Astrocyte of the spinal cord (primary cell): ENCODE data around the gene CSTPP1.

Experiments
- DNase-seq: peaks from one replicate; pipeline ENCODE4 v3.0.0; 2011; ENCODE audit warnings: low read depth, low spot score
- H3K4me3 ChIP-seq: 2 replicates; pipeline ENCODE4 v1.5.1; 2011; ENCODE audit warnings: low read depth, mild to moderate bottlenecking, low read length, moderate library complexity
- CTCF ChIP-seq: IDR thresholded peaks from 2 replicates; pipeline ENCODE4 v1.5.1; 2012; ENCODE audit warnings: low read depth, mild to moderate bottlenecking, low read length, inconsistent platforms
- in situ Hi-C: cut with HindIII; loops from 2 replicates; pipeline ENCODE4 v1.10.0; 2017; ENCODE audit warnings: low sequenced_read_pairs

Gene CSTPP1

GRCh38 chr11:47164321-47164720, 227.8 kb downstream of the CSTPP1 start:
- TF ChIP-seq CTCF: no peak
- in situ Hi-C loops: no loop called here
- DNase-seq: no peak
- no peak overlapping the region for H3K4me3 ChIP-seq

- no peak for TF ChIP-seq CTCF
These were observed 228.8 kb downstream of the CSTPP1 start for GRCh38 chr11:47165253-47165840.

GRCh38 chr11:47166368-47166767, 229.8 kb downstream of the CSTPP1 start:
- TF ChIP-seq CTCF: no peak
- DNase-seq: no peak
- H3K4me3 ChIP-seq: no peak overlapping the region
- in situ Hi-C loops: no loop called here

More at GRCh38 chr11:47165253-47165840, 228.8 kb downstream of the CSTPP1 start:
- no peak for DNase-seq
- in situ Hi-C loops: no loop called here
- H3K4me3 ChIP-seq: no peak overlapping the region

DNA sequence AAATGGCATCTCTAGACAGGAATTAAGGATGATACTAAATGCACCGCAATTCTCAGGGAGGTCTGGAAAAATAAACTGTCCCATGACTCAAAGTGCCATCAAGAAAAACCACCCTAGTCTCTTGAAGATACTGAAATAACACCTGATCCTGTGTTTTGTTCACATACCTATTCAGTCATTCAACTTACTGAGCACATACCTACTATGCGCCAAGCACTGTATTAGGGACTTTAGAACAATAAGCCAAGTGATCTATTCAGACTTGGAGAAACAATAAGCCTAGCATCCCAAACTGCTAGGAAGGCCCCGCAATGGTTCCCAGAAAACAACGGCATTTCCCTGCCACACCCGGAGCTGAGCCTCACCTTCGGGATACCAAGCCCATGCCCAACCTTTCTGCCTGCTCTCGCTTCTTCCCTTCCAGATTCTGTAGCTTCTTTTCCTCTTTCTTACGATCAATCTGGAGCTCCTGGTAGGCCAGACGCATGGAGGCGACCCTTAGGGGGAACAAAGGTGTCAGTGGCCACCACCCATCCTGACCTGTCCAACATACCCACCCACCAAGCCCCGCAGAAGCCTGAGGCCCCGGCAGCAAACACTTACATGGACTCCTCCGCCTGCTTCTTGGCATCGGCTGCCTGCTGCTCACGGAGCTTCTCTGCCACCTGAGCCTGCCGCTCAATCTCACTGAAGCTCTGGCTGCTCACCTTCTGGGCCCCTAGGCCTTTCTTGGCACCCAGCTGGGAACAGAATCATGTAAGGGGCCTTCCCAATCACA, 234.7 kb downstream of the CSTPP1 start:
- no peak for DNase-seq
- no peak overlapping the region for H3K4me3 ChIP-seq
- in situ Hi-C loops: no loop called here
- TF ChIP-seq CTCF: no peak

GRCh38 chr11:47171856-47172255, 235.3 kb downstream of the CSTPP1 start:
- no peak for TF ChIP-seq CTCF
- no peak overlapping the region for H3K4me3 ChIP-seq
- DNase-seq: no peak
- in situ Hi-C loops: no loop called here

GRCh38 chr11:47172740-47173336, 236.3 kb downstream of the CSTPP1 start:
- H3K4me3 ChIP-seq: no peak overlapping the region
- TF ChIP-seq CTCF: no peak
- in situ Hi-C loops: no loop called here
- DNase-seq: no peak
